Retinal pigment epithelial cell (primary cell): ENCODE measurements around the gene RHOT2.

Experiments
- DNase-seq: peaks from one replicate; pipeline ENCODE4 v3.0.0-alpha.2; 2010; ENCODE audit warnings: low read depth
- H3K4me3 ChIP-seq: 2 replicates; pipeline ENCODE4 v1.5.1; 2011; ENCODE audit warnings: mild to moderate bottlenecking, low read length, control low read depth, moderate library complexity
- CTCF ChIP-seq: conservative IDR thresholded peaks from 2 replicates; pipeline ENCODE4 v1.5.1; 2011; ENCODE audit warnings: low read depth, low read length, control low read depth, inconsistent platforms

The RHOT2 gene

GRCh38 chr16:672851-673250, 4.9 kb downstream of the RHOT2 start:
- no peak for TF ChIP-seq CTCF
- no peak for DNase-seq
- no peak overlapping the region for H3K4me3 ChIP-seq

- no peak for DNase-seq
- H3K4me3 ChIP-seq, result no peak overlapping the region
- no peak for TF ChIP-seq CTCF
Measured at GRCh38 chr16:673399-673991, 5.6 kb downstream of the RHOT2 start.

- no peak for DNase-seq
- TF ChIP-seq CTCF, result no peak
- H3K4me3 ChIP-seq, result no peak overlapping the region
Measured at GRCh38 chr16:674214-674881, 6.4 kb downstream of the RHOT2 start.

- DNase-seq, result no peak
- no peak for TF ChIP-seq CTCF
Measured at GRCh38 chr16:674968-675883, 7.3 kb downstream of the RHOT2 start, which contains the start of gene RHBDL1. RHBDL1 (plus strand) TSS chr16:675671; CDS start chr16:675791, 120 bp downstream.

GRCh38 chr16:675884-676564, 8.1 kb downstream of the RHOT2 start:
- TF ChIP-seq CTCF, result no peak
- peak overlapping the region; percentile 46 for H3K4me3 ChIP-seq
- DNase-seq, result no peak

More at GRCh38 chr16:674968-675883, 7.3 kb downstream of the RHOT2 start, which contains the start of gene RHBDL1:
- peak within 1 kb of the TSS; percentile 46 for H3K4me3 ChIP-seq

GRCh38 chr16:676565-676902, 8.6 kb downstream of the RHOT2 start:
- TF ChIP-seq CTCF, result no peak
- no peak for DNase-seq
- no peak overlapping the region for H3K4me3 ChIP-seq
